ENCODE measurements around the gene HAGHL.

The HAGHL gene

GRCh38 chr16:722835-723633 is 3.9 kb upstream of the HAGHL start:
- DNase-seq, result no peak

DNA sequence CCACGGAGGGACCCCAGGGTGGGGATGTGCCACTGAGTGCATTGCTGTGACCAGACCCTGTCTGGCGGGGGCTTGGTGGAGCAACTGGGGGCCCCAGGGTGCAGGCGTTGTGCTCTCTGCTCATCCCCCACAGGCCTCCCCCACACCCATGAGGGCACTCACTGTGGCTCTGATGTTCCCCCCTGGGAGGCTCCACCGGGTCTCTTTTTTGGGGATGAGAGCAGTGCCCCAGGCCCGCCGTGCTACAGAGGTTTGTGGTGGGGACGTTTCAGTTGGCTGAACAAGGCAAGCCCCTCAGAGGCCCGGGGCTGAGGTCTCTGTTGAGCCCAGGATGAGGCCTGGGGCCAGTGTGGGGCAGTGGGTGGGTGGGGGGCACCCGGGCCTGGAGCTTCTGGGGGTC is 3.2 kb upstream of the HAGHL start:
- no peak for DNase-seq

DNA sequence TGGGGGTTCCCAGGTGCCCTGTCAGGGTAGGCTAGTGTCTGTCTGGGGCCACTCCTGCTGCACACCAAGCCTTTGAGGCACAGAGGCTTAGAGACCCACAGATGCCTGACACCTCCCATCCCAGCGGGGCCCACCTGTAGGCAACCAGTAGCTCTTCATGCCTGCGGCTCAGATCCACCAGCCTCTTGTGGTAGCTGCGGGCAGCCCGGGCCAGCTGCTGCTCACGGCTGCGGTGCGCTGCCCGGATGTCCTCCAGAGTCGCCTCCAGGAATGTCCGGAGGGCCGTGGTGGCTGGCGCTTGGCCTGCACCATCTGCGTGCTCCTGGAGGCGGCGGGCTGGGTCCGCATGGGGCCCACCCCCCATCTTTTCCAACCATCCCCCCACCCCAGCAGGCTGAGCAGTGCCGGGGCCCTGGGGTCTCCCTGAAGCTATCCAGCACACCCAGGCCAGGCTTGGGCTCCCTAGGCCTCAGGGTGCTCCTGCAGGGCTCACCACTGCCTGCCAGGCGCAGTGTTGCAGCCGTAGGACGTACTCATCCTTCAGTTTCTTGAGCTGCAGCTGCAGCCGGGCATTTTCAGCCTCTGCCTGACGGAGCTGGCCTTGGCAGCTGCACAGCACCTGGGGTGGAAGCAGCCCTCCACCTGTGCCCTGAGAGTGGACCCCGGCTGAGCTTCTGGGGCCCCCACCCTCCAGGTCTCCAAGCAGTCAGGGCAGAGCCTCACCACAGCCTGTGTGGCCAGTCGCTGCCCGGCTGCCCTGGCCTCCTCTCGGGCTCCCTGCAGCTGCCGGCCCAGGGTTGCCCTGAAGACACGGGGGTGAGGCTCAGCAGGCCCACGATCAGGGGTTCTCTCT is 2.5 kb upstream of the HAGHL start:
- no peak for DNase-seq

GRCh38 chr16:725041-725376 is 1.9 kb upstream of the HAGHL start:
- DNase-seq, result no peak

- no peak for DNase-seq
Observed at GRCh38 chr16:725463-726187, 1.3 kb upstream of the HAGHL start.

GRCh38 chr16:726188-726437 is 793 bp upstream of the HAGHL start:
- DNase-seq, result no peak

GRCh38 chr16:727291-727977 is 528 bp downstream of the HAGHL start:
- DNase-seq, result no peak

GRCh38 chr16:728131-728889 is 1.4 kb downstream of the HAGHL start:
- DNase-seq, result no peak

- no peak for DNase-seq
Observed at GRCh38 chr16:728890-729744, 2.2 kb downstream of the HAGHL start.

DNA sequence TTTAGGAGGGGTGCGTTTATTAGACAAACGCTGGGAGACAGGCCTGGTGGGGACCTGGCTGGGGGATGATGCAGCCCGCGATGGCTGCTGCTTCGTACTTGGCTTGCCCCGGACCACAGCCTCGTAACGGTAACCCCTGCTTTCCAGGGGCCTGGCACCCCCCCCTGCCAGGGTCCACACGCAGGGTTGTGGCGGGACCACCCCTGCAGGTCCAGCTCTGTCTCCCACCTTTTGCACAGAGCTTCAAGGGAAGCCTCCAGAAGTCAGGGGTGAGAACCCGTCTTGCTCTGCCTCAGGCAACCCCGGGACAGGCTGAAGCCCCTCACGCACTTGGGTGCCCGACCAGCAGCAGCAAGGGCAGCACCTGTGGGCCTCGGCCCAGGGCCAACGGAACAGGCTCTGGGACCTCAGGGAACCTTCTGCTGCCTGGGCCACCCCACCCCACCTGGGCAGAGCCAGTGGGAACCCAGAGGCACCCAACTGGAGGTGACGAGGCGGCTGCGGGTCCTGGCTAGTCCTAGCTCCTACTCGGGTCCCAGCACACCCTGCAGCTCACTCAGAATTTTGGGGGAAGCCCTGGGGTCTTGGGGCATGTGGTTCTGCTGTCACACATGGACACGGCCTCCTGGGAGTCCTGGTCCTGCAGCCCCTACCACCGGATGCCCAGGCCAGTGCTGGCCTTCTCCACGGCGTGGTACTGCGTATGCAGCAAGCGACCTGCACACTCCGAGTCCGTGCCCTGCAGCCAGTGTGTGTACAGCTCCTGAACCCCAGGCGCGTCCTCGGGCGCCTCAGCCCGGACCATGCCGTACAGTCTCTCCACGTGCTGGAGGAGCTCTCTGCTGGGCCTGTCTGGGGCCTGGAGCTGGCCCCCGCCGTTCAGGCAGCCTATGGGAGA is 3.1 kb downstream of the HAGHL start:
- DNase-seq, result no peak

- DNase-seq, result no peak
Observed at GRCh38 chr16:730666-731509, 4.0 kb downstream of the HAGHL start.

GRCh38 chr16:732332-732731 is 5.4 kb downstream of the HAGHL start:
- DNase-seq, result no peak

GRCh38 chr16:732936-733335 is 6.0 kb downstream of the HAGHL start:
- DNase-seq, result no peak

DNA sequence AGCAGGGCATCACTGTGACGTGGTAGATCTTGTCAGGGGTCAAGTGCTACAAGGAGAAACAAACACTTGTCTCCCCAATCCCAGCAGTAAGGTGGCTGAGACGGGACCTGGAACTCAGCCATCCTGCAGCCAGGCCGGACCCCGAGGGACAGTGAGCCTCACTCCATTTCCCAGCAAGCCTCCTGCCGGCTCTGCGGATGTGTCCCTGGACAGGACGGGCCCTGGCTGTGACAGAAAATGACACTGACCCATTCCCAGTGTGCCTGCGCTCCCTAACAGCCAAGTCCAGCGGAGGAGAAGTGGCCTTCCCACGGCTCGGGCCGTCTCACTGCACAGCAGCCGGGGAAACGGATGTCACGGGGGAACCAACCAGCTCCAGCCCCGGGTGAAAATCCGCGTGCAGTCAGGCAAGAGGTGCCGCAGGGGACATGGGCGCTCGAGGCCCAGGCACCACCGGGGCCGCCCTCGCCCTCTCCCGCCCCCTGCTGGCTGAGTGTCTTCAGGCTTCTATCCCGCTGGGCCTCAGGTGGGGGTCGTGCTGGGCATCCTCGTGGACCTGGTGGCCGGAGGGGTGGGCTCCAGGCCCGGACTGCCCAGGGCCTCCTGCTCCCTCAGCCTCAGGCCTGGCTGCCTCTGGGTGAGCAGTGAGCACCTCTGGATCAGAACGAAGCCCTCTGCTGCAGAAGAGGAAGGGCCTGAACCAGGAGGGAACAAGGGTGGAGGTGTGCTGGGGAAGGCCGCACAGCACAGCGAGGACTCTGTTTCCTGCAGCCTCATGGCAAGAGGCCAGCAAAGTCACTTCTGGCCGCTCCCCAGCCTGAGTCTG is 6.7 kb downstream of the HAGHL start:
- no peak for DNase-seq

GRCh38 chr16:734208-734980 is 7.5 kb downstream of the HAGHL start:
- no peak for DNase-seq

GRCh38 chr16:734981-735881 is 8.3 kb downstream of the HAGHL start:
- no peak for DNase-seq

GRCh38 chr16:735982-736453 is 9.1 kb downstream of the HAGHL start:
- DNase-seq, result no peak

All from NCI-H1105 (cell line).